GM23338 (cell line): ENCODE data around the gene SNX9. TPM values are rescaled to one million over a fixed set of nuclear protein-coding genes. Genes with fewer than 3 reads are reported as not detected.

ENCODE experiments used
- ATAC-seq: fragments of 200-7000 bp; cut with Tn5 transposase; 3 replicates; pipeline ENCODE4 v1.9.1; 2020
- DNase-seq: peaks from one replicate; pipeline ENCODE4 v3.0.0-alpha.2; 2015; ENCODE audit warnings: low spot score
- H2AFZ ChIP-seq: fragments of 200-600 bp; sonication (generic); 2 replicates; pipeline ENCODE4 v1.8.0; 2016; ENCODE audit warnings: antibody characterized with exemption, mild to moderate bottlenecking, moderate library complexity
- H3F3A ChIP-seq: fragments of 200-600 bp; sonication (generic); replicated peaks from 2 replicates; pipeline ENCODE4 v1.8.0; 2017; ENCODE audit warnings: antibody characterized with exemption, mixed run types, low read depth
- H3K27ac ChIP-seq: fragments of 200-600 bp; sonication (generic); 2 replicates; pipeline ENCODE4 v1.6.1; 2016; ENCODE audit warnings: low read depth
- H3K27me3 ChIP-seq: fragments of 200-600 bp; sonication (generic); 2 replicates; pipeline ENCODE4 v1.8.0; 2016; ENCODE audit warnings: mild to moderate bottlenecking, mixed run types, moderate library complexity; ENCODE audit not compliant: insufficient read depth
- H3K36me3 ChIP-seq: fragments of 200-600 bp; sonication (generic); 2 replicates; pipeline ENCODE4 v1.8.0; 2016; ENCODE audit warnings: mild to moderate bottlenecking; ENCODE audit not compliant: insufficient read depth
- H3K4me1 ChIP-seq: fragments of 200-600 bp; sonication (generic); 2 replicates; pipeline ENCODE4 v1.8.0; 2016; ENCODE audit warnings: mild to moderate bottlenecking, moderate library complexity; ENCODE audit not compliant: insufficient read depth
- H3K4me2 ChIP-seq: fragments of 200-600 bp; sonication (generic); 2 replicates; pipeline ENCODE4 v1.7.1; 2017; ENCODE audit warnings: mixed run types
- H3K4me3 ChIP-seq: fragments of 200-600 bp; sonication (generic); 2 replicates; pipeline ENCODE4 v1.6.1; 2016; ENCODE audit warnings: mixed run types
- H3K79me2 ChIP-seq: fragments of 200-600 bp; sonication (generic); replicated peaks from 2 replicates; pipeline ENCODE4 v1.8.0; 2017; ENCODE audit warnings: mild to moderate bottlenecking; ENCODE audit not compliant: insufficient read depth
- H3K9me2 ChIP-seq: fragments of 200-600 bp; sonication (generic); 2 replicates; pipeline ENCODE4 v1.8.0; 2017; ENCODE audit not compliant: insufficient read depth
- H4K20me1 ChIP-seq: fragments of 200-600 bp; sonication (generic); replicated peaks from 2 replicates; pipeline ENCODE4 v1.8.0; 2017; ENCODE audit warnings: mild to moderate bottlenecking; ENCODE audit not compliant: insufficient read depth
- H3K27ac Mint-ChIP-seq: 2 replicates; pipeline ENCODE4 v1.8.0; 2020; ENCODE audit warnings: inconsistent platforms, mild to moderate bottlenecking, moderate library complexity, mixed read lengths
- H3K27me3 Mint-ChIP-seq: 3 replicates; pipeline ENCODE4 v1.8.0; 2022; ENCODE audit warnings: low read depth, mild to moderate bottlenecking, moderate library complexity, mixed read lengths, inconsistent platforms; ENCODE audit not compliant: insufficient read depth, poor library complexity
- H3K36me3 Mint-ChIP-seq: 3 replicates; pipeline ENCODE4 v1.8.0; 2021; ENCODE audit warnings: low read depth, mild to moderate bottlenecking, inconsistent platforms, moderate library complexity, mixed read lengths
- H3K4me1 Mint-ChIP-seq: 3 replicates; pipeline ENCODE4 v1.8.0; 2020; ENCODE audit warnings: mild to moderate bottlenecking, inconsistent platforms, mixed read lengths
- H3K4me3 Mint-ChIP-seq: 3 replicates; pipeline ENCODE4 v1.8.0; 2021; ENCODE audit warnings: moderate library complexity, mild to moderate bottlenecking, inconsistent platforms, mixed read lengths
- H3K9me3 Mint-ChIP-seq: 3 replicates; pipeline ENCODE4 v1.8.0; 2020; ENCODE audit warnings: moderate library complexity, mild to moderate bottlenecking, inconsistent platforms, mixed read lengths
- EZH2 ChIP-seq: fragments of 200-600 bp; sonication (generic); IDR thresholded peaks from one replicate; pipeline ENCODE4 v1.8.0; 2017; ENCODE audit warnings: antibody characterized with exemption, mild to moderate bottlenecking, low read depth; ENCODE audit not compliant: unreplicated experiment
- EZH2phosphoT487 ChIP-seq: fragments of 200-600 bp; sonication (generic); IDR thresholded peaks from one replicate; pipeline ENCODE4 v1.8.1; 2018; ENCODE audit warnings: antibody characterized with exemption; ENCODE audit not compliant: unreplicated experiment
- JUNB ChIP-seq: IDR thresholded peaks from one replicate; pipeline ENCODE4 v1.6.1; 2016; ENCODE audit warnings: antibody characterized with exemption; ENCODE audit not compliant: unreplicated experiment
- NANOG ChIP-seq: IDR thresholded peaks from 2 replicates; pipeline ENCODE4 v1.6.1; 2016; ENCODE audit warnings: antibody characterized with exemption, borderline replicate concordance
- STAT1 ChIP-seq: IDR thresholded peaks from one replicate; pipeline ENCODE4 v1.6.1; 2016; ENCODE audit warnings: antibody characterized with exemption; ENCODE audit not compliant: unreplicated experiment
- ZNF114 ChIP-seq: fragments of 250-450 bp; sonication (Bioruptor Pico); IDR thresholded peaks from 2 replicates; pipeline ENCODE4 v1.5.0; 2020; ENCODE audit warnings: mild to moderate bottlenecking, moderate library complexity
- ZNF462 ChIP-seq: fragments of 250-450 bp; sonication (Bioruptor Pico); IDR thresholded peaks from 2 replicates; pipeline ENCODE4 v1.5.0; 2020; ENCODE audit warnings: mild to moderate bottlenecking, moderate library complexity
- polyA plus RNA-seq: library from polyadenylated mRNA; unstranded; fragments of >200 nt; fragmentation: Nextera tagmentation; extraction: Ambion mirVana; gene quantifications from 2 replicates; pipeline ENCODE4 v1.2.1, GENCODE V29; 2016
- total RNA-seq: library from RNA; depleted of rRNA; stranded (reverse); fragments of >200 nt; shearing (Covaris generic); gene quantifications from 2 replicates; pipeline ENCODE4 v1.2.3, GENCODE V29; 2014

Gene SNX9
- total and polyA plus RNA-seq, 2 experiments from 2014 or later = 18.4 to 23.3 TPM

DNA sequence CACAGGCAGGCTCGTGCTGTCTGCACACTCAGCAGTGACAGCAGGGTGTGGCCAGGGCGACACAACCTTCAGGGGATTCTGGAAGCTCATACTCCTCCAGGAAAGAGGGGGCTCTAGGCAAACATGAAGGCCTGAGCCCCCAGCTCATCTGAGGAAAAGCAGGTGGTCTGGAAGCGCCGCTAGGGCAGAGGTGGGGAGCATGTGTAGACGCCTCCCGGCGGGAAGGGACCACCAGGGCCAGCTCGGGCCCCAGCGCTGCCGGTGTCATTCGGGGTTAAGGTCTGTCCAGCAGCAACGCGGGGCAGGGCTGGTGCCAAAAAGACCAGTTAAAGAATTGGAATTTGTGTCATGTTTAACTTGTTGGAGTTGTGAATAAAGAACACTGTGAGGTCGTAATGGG is 119.3 kb downstream of the SNX9 start (continued):
- TF ChIP-seq ZNF462 (CRISPR knock-in tag) (no peak), ZNF114 (CRISPR knock-in tag) (no peak), NANOG (no peak), EZH2phosphoT487 (no peak), EZH2 (no peak), JUNB (no peak)

DNA sequence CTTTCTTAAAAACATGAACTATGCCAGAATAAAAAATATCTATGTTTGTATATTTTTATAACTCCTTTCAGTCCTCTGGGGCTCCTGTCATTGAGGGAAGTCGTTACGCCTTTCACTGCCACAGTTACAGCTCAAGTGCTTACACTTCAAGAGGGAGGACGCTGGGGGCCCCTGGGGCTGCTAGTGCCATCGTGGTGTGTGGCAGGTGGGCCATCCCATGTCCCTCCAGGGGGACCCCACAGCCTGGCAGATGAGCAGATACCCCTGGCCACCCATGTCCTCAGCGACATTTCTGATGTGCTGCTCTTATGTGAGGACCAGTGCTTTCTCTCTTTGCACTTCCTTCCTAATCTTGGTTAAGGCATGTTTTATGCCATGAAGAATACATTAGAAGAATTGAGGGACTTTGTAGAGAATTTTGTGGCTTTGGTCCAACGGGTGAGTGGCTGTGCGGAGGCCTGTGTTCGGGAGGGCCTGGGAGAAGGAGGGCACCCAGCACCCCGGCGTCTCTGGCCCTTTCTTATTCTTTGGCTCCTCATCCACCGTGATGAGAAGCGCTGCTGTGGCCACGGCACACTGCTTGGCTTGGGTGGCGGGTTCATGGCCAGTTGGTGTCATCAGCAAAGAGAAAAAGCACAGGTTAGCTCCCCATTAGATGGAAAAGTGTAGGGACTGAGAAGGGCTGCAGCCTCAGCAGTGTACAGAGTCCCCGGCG is 120.4 kb downstream of the SNX9 start:
- H3K4me1 ChIP-seq = no peaks in the 10 kb centered on the region
- H3K4me2 ChIP-seq = no peak overlapping the region
- H3K79me2 ChIP-seq = no peaks in the 10 kb centered on the region
- no peaks in the 10 kb centered on the region for H4K20me1 ChIP-seq
- H3K4me3 Mint-ChIP-seq = no peak overlapping the region
- no peaks in the 10 kb centered on the region for H3K4me1 Mint-ChIP-seq
- ATAC-seq = no peak
- H3K9me3 Mint-ChIP-seq = no peaks in the 10 kb centered on the region
- no peak overlapping the region for H2AFZ ChIP-seq
- peaks cover 23% of the 10 kb centered on the region for H3K36me3 ChIP-seq
- H3F3A ChIP-seq = no peaks in the 10 kb centered on the region
- H3K27me3 Mint-ChIP-seq = no peaks in the 10 kb centered on the region
- no peaks in the 10 kb centered on the region for H3K27me3 ChIP-seq
- H3K36me3 Mint-ChIP-seq = peaks cover 51% of the 10 kb centered on the region
- H3K27ac Mint-ChIP-seq = no peak overlapping the region
- no peak overlapping the region for H3K27ac ChIP-seq
- DNase-seq = no peak
- H3K9me2 ChIP-seq = no peaks in the 10 kb centered on the region
- TF ChIP-seq ZNF114 (CRISPR knock-in tag) (no peak), STAT1 (no peak), NANOG (no peak), ZNF462 (CRISPR knock-in tag) (no peak)
- H3K4me3 ChIP-seq = no peak overlapping the region
